ENCODE measurements around the gene PPP4C.
"Not testable (repeated sequence)": the region's sequence is repeated elsewhere in the genome, so short reads cannot be mapped to it uniquely, and the experiment has no call there.

PPP4C gene

GRCh38 chr16:30119428-30119827, 43.6 kb downstream of the PPP4C start:
- no peak for TF ChIP-seq CTCF (IDR thresholded peaks at IDR 0.05; ENCODE audit: low read depth, low read length, missing control alignments)

GRCh38 chr16:30120340-30121105, 44.7 kb downstream of the PPP4C start:
- no peak for DNase-seq (ENCODE audit: low read depth)
- no peak overlapping the region for H3K4me3 ChIP-seq (ENCODE audit: low read depth, low read length)
- no peak for TF ChIP-seq CTCF (IDR thresholded peaks at IDR 0.05; ENCODE audit: low read depth, low read length, missing control alignments)

More at GRCh38 chr16:30119428-30119827, 43.6 kb downstream of the PPP4C start:
- no peak for DNase-seq (ENCODE audit: low read depth)
- no peak overlapping the region for H3K4me3 ChIP-seq (ENCODE audit: low read depth, low read length)

- peak overlapping the region; percentile 76 for H3K4me3 ChIP-seq (ENCODE audit: low read depth, low read length)
- no peak for DNase-seq (ENCODE audit: low read depth)
- TF ChIP-seq CTCF (IDR thresholded peaks at IDR 0.05; ENCODE audit: low read depth, low read length, missing control alignments), result no peak
Measured at GRCh38 chr16:30121741-30122571, 46.2 kb downstream of the PPP4C start.

GRCh38 chr16:30122604-30123160, 46.9 kb downstream of the PPP4C start:
- TF ChIP-seq CTCF (IDR thresholded peaks at IDR 0.05; ENCODE audit: low read depth, low read length, missing control alignments), result no peak
- no peak for DNase-seq (ENCODE audit: low read depth)
- H3K4me3 ChIP-seq (ENCODE audit: low read depth, low read length), result peak overlapping the region; percentile 76

- no peak overlapping the region for H3K4me3 ChIP-seq (ENCODE audit: low read depth, low read length)
- no peak for DNase-seq (ENCODE audit: low read depth)
- no peak for TF ChIP-seq CTCF (IDR thresholded peaks at IDR 0.05; ENCODE audit: low read depth, low read length, missing control alignments)
Measured at GRCh38 chr16:30124985-30125379, 49.2 kb downstream of the PPP4C start.

GRCh38 chr16:30125690-30126089, 49.9 kb downstream of the PPP4C start:
- not testable (repeated sequence) for H3K4me3 ChIP-seq (ENCODE audit: low read depth, low read length); DNase-seq (ENCODE audit: low read depth)

GRCh38 chr16:30127993-30128392, 52.2 kb downstream of the PPP4C start:
- no peak overlapping the region for H3K4me3 ChIP-seq (ENCODE audit: low read depth, low read length)
- TF ChIP-seq CTCF (IDR thresholded peaks at IDR 0.05; ENCODE audit: low read depth, low read length, missing control alignments), result no peak
- DNase-seq (ENCODE audit: low read depth), result no peak
